Mucosa of descending colon (tissue), 3 donors: ENCODE measurements around the gene FBLN2. TPM values are rescaled to one million over a fixed set of nuclear protein-coding genes. Genes with fewer than 3 reads are reported as not detected.

ENCODE experiments used
- ATAC-seq: fragments of 200-7000 bp; cut with Tn5 transposase; one replicate; pipeline ENCODE4 v1.9.1; 2020; ENCODE audit warnings: mild to moderate bottlenecking, moderate library complexity
- DNase-seq, 3 donors: peaks; one replicate each; pipeline ENCODE4 v3.0.0-alpha.2; 2020
- H3K36me3 ChIP-seq: fragments of 200-600 bp; one replicate; pipeline ENCODE4 v1.8.0; 2021; ENCODE audit warnings: low read depth, mild to moderate bottlenecking
- H3K4me1 ChIP-seq: fragments of 200-600 bp; one replicate; pipeline ENCODE4 v1.8.0; 2021; ENCODE audit warnings: low read depth, mild to moderate bottlenecking
- H3K4me3 ChIP-seq: fragments of 200-600 bp; one replicate; pipeline ENCODE4 v1.8.0; 2021; ENCODE audit warnings: mild to moderate bottlenecking
- H3K9me3 ChIP-seq: fragments of 200-600 bp; one replicate; pipeline ENCODE4 v1.8.0; 2021; ENCODE audit warnings: mild to moderate bottlenecking
- CTCF ChIP-seq: fragments of 200-600 bp; IDR thresholded peaks from one replicate; pipeline ENCODE4 v1.8.0; 2022; ENCODE audit warnings: antibody characterized with exemption, mild to moderate bottlenecking
- intact Hi-C, 2 donors: fragments of 100-400 bp; cut with DNase I in 1 of 2; cut with micrococcal nuclease in 1 of 2; formaldehyde crosslinking; loops; one replicate each; pipeline versions ENCODE4 v1.11.0 to v1.11.1; 2022; cut with DNase I, micrococcal nuclease
- total RNA-seq, 3 donors: library from RNA; stranded (reverse); fragmentation: NEBNext Ultra II Directional in 2 of 3; extraction: Animal tissue kit (Norgen Biotek cat#: 25700) in 2 of 3; gene quantifications; one replicate each; pipeline versions ENCODE4 v1.2.1 to v1.2.4, GENCODE V29; 2021 to 2023
- donor health status: DM: no; HTN: no; CAD: no; lungs with moderate emphysema.
- donor health status: DM: no; HTN: no; CAD: no.
- donor health status: DM: no; HTN: yes; CAD: no.

FBLN2 gene
- total RNA-seq, 3 donors from 2014 or later = 10.2 to 48.9 (median 30.5) TPM

DNA sequence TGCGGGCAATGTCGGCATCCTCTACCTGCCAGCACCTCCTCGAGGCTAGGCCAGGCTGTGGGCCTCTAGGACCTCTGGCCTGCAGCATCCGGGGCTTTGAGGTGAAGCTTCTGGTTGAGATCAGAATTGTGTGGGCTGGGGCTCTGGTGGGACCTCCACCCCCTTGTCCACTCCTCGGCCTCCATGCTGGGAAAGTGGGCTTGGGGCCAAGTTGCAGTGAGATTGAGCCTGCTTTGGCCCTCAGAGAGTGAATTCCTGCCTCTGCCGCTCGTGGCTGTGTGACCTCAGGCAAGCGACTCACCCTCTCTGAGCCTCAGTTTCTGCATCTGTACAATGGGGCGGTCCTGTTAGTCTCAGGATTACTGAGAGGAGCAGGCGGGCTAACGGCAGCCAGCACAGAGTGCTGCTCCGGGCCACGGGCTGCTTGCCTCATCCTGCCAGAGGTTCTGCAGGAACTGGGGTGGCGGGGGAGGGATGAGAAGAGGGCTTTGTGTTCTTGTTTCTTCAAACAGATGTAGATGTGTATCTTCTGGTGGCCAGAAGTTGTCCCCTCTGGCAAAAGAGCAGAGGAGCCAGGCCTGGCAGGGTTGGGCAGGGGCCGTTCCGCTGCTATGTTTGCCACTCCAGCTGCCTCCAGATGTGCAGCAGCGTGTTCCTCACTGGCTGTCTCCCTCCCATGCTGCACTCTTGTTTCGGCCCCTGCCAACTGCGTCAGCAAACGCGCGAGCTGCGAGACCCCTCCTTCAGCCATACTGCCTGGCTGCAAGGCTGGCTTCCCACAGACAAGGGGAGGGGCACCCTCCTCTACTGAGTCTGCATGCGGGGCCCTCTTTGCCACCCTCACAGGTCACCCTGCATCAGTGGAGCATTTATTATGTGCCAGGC, 33.7 kb downstream of the FBLN2 start:
- no peaks in the 10 kb centered on the region for H3K36me3 ChIP-seq
- no peak for TF ChIP-seq CTCF
- peak in 1 of 3 donors; percentile 45 for DNase-seq
- H3K9me3 ChIP-seq = no peaks in the 10 kb centered on the region
- ATAC-seq = peak; percentile 17
- H3K4me3 ChIP-seq = no peak overlapping the region
- intact Hi-C loops = no loop called here
- no peaks in the 10 kb centered on the region for H3K4me1 ChIP-seq

GRCh38 chr3:13583251-13584180, 34.6 kb downstream of the FBLN2 start:
- Histone ChIP-seq H3K36me3 (no peaks in the 10 kb centered on the region), H3K9me3 (no peaks in the 10 kb centered on the region), H3K4me3 (no peak overlapping the region), H3K4me1 (no peaks in the 10 kb centered on the region)
- ATAC-seq (no peak), DNase-seq (peak in 1 of 3 donors; percentile 29)
- no peak for TF ChIP-seq CTCF
- intact Hi-C loops = no loop called here

- DNase-seq (peak in 1 of 3 donors; percentile 32), ATAC-seq (no peak)
- intact Hi-C loops = no loop called here
Observed at GRCh38 chr3:13584427-13584891, 35.5 kb downstream of the FBLN2 start.

GRCh38 chr3:13584901-13585300, 36.0 kb downstream of the FBLN2 start:
- Histone ChIP-seq H3K36me3 (no peaks in the 10 kb centered on the region), H3K4me1 (no peaks in the 10 kb centered on the region), H3K9me3 (no peaks in the 10 kb centered on the region), H3K4me3 (no peak overlapping the region)
- DNase-seq = peak in 1 of 3 donors; percentile 34
- no peak for ATAC-seq
- no peak for TF ChIP-seq CTCF
- intact Hi-C loops = no loop called here

More at GRCh38 chr3:13584427-13584891, 35.5 kb downstream of the FBLN2 start:
- no peaks in the 10 kb centered on the region for H3K4me1 ChIP-seq
- no peaks in the 10 kb centered on the region for H3K9me3 ChIP-seq
- no peak for TF ChIP-seq CTCF
- no peak overlapping the region for H3K4me3 ChIP-seq
- no peaks in the 10 kb centered on the region for H3K36me3 ChIP-seq

DNA sequence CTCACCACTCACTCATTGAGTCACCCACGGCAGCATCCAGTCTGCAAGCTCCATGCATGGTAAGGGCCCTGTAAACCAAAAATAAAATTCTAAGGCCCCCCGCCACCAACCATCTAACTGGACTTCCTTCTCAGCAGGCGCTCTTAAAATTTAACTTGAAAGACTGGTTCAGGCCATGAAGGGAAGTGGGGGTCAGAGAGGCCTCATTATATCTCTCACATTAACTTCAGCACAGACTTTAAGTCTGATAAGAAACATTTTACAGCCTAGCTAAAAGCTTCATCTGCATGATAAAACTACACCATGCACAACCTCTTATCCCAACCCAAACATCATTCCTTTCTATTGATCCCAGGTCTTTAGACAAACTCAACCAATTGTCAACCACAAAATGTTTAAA, 38.5 kb downstream of the FBLN2 start:
- H3K4me3 ChIP-seq = no peak overlapping the region
- ATAC-seq (no peak), DNase-seq (no peak)
- no peaks in the 10 kb centered on the region for H3K9me3 ChIP-seq
- H3K36me3 ChIP-seq = no peaks in the 10 kb centered on the region
- no peak for TF ChIP-seq CTCF
- H3K4me1 ChIP-seq = no peaks in the 10 kb centered on the region
- intact Hi-C loops = no loop called here
